Measurements from ENCODE around the gene MAN2B1.
"Not testable (repeated sequence)": the region's sequence is repeated elsewhere in the genome, so short reads cannot be mapped to it uniquely, and the experiment has no call there.

Gene MAN2B1

GRCh38 chr19:12656899-12657571, 9.5 kb downstream of the MAN2B1 start:
- no peak for DNase-seq

GRCh38 chr19:12655546-12655945, 11.0 kb downstream of the MAN2B1 start:
- no peak for DNase-seq

GRCh38 chr19:12652219-12652618, 14.3 kb downstream of the MAN2B1 start:
- no peak for DNase-seq

- no peak for DNase-seq
Measured at GRCh38 chr19:12649941-12650340, 16.6 kb downstream of the MAN2B1 start.

- no peak for DNase-seq
Measured at GRCh38 chr19:12648088-12648487, 18.5 kb downstream of the MAN2B1 start.

- DNase-seq = no peak
Measured at GRCh38 chr19:12647490-12648071, 19.0 kb downstream of the MAN2B1 start.

- no peak for DNase-seq
Measured at GRCh38 chr19:12647047-12647446, 19.5 kb downstream of the MAN2B1 start.

GRCh38 chr19:12646551-12646950, 20.0 kb downstream of the MAN2B1 start:
- DNase-seq = no peak

GRCh38 chr19:12643716-12644115, 22.8 kb downstream of the MAN2B1 start:
- DNase-seq = not testable (repeated sequence)

GRCh38 chr19:12642506-12642905, 24.0 kb downstream of the MAN2B1 start:
- DNase-seq = no peak

- DNase-seq = no peak
Measured at GRCh38 chr19:12641456-12641855, 25.1 kb downstream of the MAN2B1 start.

- peak; percentile 49 for DNase-seq
Measured at GRCh38 chr19:12639901-12640613, 26.5 kb downstream of the MAN2B1 start.

GRCh38 chr19:12638611-12639182, 27.8 kb downstream of the MAN2B1 start:
- no peak for DNase-seq

- no peak for DNase-seq
Measured at GRCh38 chr19:12636631-12637030, 29.9 kb downstream of the MAN2B1 start.

GRCh38 chr19:12629215-12629614, 37.3 kb downstream of the MAN2B1 start:
- DNase-seq = no peak

- no peak for DNase-seq
Measured at GRCh38 chr19:12628040-12629022, 38.2 kb downstream of the MAN2B1 start.

GRCh38 chr19:12626958-12627357, 39.6 kb downstream of the MAN2B1 start:
- DNase-seq = no peak

GRCh38 chr19:12623361-12624031, 43.0 kb downstream of the MAN2B1 start:
- DNase-seq = no peak

- not testable (repeated sequence) for DNase-seq
Measured at GRCh38 chr19:12621253-12622024, 45.1 kb downstream of the MAN2B1 start.

GRCh38 chr19:12617646-12618045, 48.9 kb downstream of the MAN2B1 start:
- no peak for DNase-seq

GRCh38 chr19:12611361-12611699, 55.2 kb downstream of the MAN2B1 start:
- no peak for DNase-seq
